AML-193 (cell line): ENCODE measurements around the gene AOPEP.

Experiments
- DNase-seq, 2 experiments: peaks; one replicate each; lab custom pipeline; 2025; lab: John Stamatoyannopoulos, UW

The AOPEP gene

GRCh38 chr9:94760010-94760409 is 33.5 kb downstream of the AOPEP start:
- no peak for DNase-seq

- no peak for DNase-seq
Measured at GRCh38 chr9:94760660-94761059, 34.2 kb downstream of the AOPEP start.

GRCh38 chr9:94761481-94761880 is 35.0 kb downstream of the AOPEP start:
- DNase-seq: peak; percentile 1 to 7

- no peak for DNase-seq
Measured at GRCh38 chr9:94767331-94768072, 41.0 kb downstream of the AOPEP start.

- DNase-seq: no peak
Measured at GRCh38 chr9:94768766-94769165, 42.3 kb downstream of the AOPEP start.

GRCh38 chr9:94770334-94770733 is 43.8 kb downstream of the AOPEP start:
- DNase-seq: no peak

GRCh38 chr9:94771096-94771495 is 44.6 kb downstream of the AOPEP start:
- DNase-seq: no peak

GRCh38 chr9:94772144-94772543 is 45.6 kb downstream of the AOPEP start:
- DNase-seq: no peak

- DNase-seq: no peak
Measured at GRCh38 chr9:94772639-94773303, 46.3 kb downstream of the AOPEP start.

GRCh38 chr9:94773655-94774054 is 47.2 kb downstream of the AOPEP start:
- no peak for DNase-seq

- no peak for DNase-seq
Measured at GRCh38 chr9:94778013-94778412, 51.5 kb downstream of the AOPEP start.

GRCh38 chr9:94779031-94779430 is 52.5 kb downstream of the AOPEP start:
- DNase-seq: no peak

GRCh38 chr9:94779693-94780290 is 53.3 kb downstream of the AOPEP start:
- no peak for DNase-seq

- DNase-seq: no peak
Measured at GRCh38 chr9:94780516-94780950, 54.0 kb downstream of the AOPEP start.

GRCh38 chr9:94782355-94783101 is 56.0 kb downstream of the AOPEP start:
- no peak for DNase-seq

GRCh38 chr9:94783102-94783682 is 56.7 kb downstream of the AOPEP start:
- peak; percentile 46 to 64 for DNase-seq

- no peak for DNase-seq
Measured at GRCh38 chr9:94783928-94784327, 57.4 kb downstream of the AOPEP start.

- no peak for DNase-seq
Measured at GRCh38 chr9:94785215-94786169, 59.0 kb downstream of the AOPEP start.

GRCh38 chr9:94786586-94786985 is 60.1 kb downstream of the AOPEP start:
- no peak for DNase-seq

- no peak for DNase-seq
Measured at GRCh38 chr9:94787266-94787665, 60.8 kb downstream of the AOPEP start.

- no peak for DNase-seq
Measured at GRCh38 chr9:94788570-94789105, 62.1 kb downstream of the AOPEP start.
